ENCODE measurements around the gene STIP1. TPM values are rescaled to one million over a fixed set of nuclear protein-coding genes. Genes with fewer than 3 reads are reported as not detected.

Gene STIP1
- total RNA-seq, 1 experiment from 2014 or later: 297 TPM

- intact Hi-C loops (cut with micrococcal nuclease; ENCODE audit: unreplicated experiment): no loop called here
- Mint-ChIP-seq H3K36me3 (ENCODE audit: insufficient read depth, unreplicated experiment) (peaks cover 13% of the 10 kb centered on the region), H3K4me1 (ENCODE audit: low read depth, unreplicated experiment) (no peaks in the 10 kb centered on the region), H3K4me3 (ENCODE audit: unreplicated experiment) (no peak overlapping the region), H3K9me3 (ENCODE audit: unreplicated experiment) (no peaks in the 10 kb centered on the region), H3K27me3 (ENCODE audit: insufficient read depth, unreplicated experiment) (no peaks in the 10 kb centered on the region), H3K27ac (ENCODE audit: unreplicated experiment) (no peak overlapping the region)
- Histone ChIP-seq H3K27me3 (replicated peaks; ENCODE audit: control insufficient read depth, insufficient read depth, low read length) (no peaks in the 10 kb centered on the region), H3K36me3 (ENCODE audit: control insufficient read depth, insufficient read depth, low read length) (no peaks in the 10 kb centered on the region; the same call in 1 of the 2 replicates), H3K4me3 (ENCODE audit: low read depth, low read length) (no peak overlapping the region), H3K9me3 (no peaks in the 10 kb centered on the region), H3K4me1 (peaks cover 14% of the 10 kb centered on the region)
- POLR2A ChIA-PET: no interaction called here
- BruUV-seq (replicated peaks): no TSS peak
- CTCF ChIA-PET: interaction anchor here (0.6 to 1.1 kb wide), 2 partner anchors 18 to 37 kb away, joined by 3 to 8 read pairs; partner anchors contain the start of gene STIP1
- no peak for DNase-seq
- TF ChIP-seq CTCF (IDR thresholded peaks at IDR 0.05; ENCODE audit: insufficient read depth in 1 of 2, low read depth in 1 of 2, low read length in 1 of 2, severe bottlenecking in 1 of 2, unreplicated experiment in 1 of 2): no peak
Measured at GRCh38 chr11:64223001-64223651, 37.2 kb downstream of the STIP1 start.

- peak in 1 of 2 experiments; percentile 40 for DNase-seq
- Histone ChIP-seq H3K36me3 (ENCODE audit: control insufficient read depth, insufficient read depth, low read length) (no peaks in the 10 kb centered on the region; the same call in 1 of the 2 replicates), H3K27me3 (replicated peaks; ENCODE audit: control insufficient read depth, insufficient read depth, low read length) (no peaks in the 10 kb centered on the region), H3K4me1 (peaks cover 19% of the 10 kb centered on the region), H3K4me3 (ENCODE audit: low read depth, low read length) (no peak overlapping the region), H3K9me3 (no peaks in the 10 kb centered on the region)
- ChIA-PET POLR2A (no interaction called here), CTCF (interaction anchor here (1.1 kb wide), 1 partner anchor 39 kb away, joined by 3 read pairs; the partner anchor contains the start of gene STIP1)
- Mint-ChIP-seq H3K9me3 (ENCODE audit: unreplicated experiment) (no peaks in the 10 kb centered on the region), H3K27me3 (ENCODE audit: insufficient read depth, unreplicated experiment) (no peaks in the 10 kb centered on the region), H3K4me3 (ENCODE audit: unreplicated experiment) (peak overlapping the region; percentile 81), H3K36me3 (ENCODE audit: insufficient read depth, unreplicated experiment) (peaks cover 13% of the 10 kb centered on the region), H3K27ac (ENCODE audit: unreplicated experiment) (no peak overlapping the region), H3K4me1 (ENCODE audit: low read depth, unreplicated experiment) (no peaks in the 10 kb centered on the region)
- no peak for TF ChIP-seq CTCF (IDR thresholded peaks at IDR 0.05; ENCODE audit: insufficient read depth in 1 of 2, low read depth in 1 of 2, low read length in 1 of 2, severe bottlenecking in 1 of 2, unreplicated experiment in 1 of 2)
- BruUV-seq (replicated peaks): no TSS peak
- intact Hi-C loops (cut with micrococcal nuclease; ENCODE audit: unreplicated experiment): no loop called here
Measured at GRCh38 chr11:64224151-64224890, 38.4 kb downstream of the STIP1 start.

- BruUV-seq (replicated peaks): no TSS peak
- no peaks in the 10 kb centered on the region for H3K9me3 Mint-ChIP-seq (ENCODE audit: unreplicated experiment)
- POLR2A ChIA-PET: interaction anchor here (0.6 to 1.3 kb wide), 2 partner anchors 17 to 39 kb away, joined by 3 to 7 read pairs; partner anchors contain the start of gene STIP1
- H3K36me3 ChIP-seq (ENCODE audit: control insufficient read depth, insufficient read depth, low read length): no peaks in the 10 kb centered on the region; the same call in 1 of the 2 replicates
- no peaks in the 10 kb centered on the region for H3K4me1 Mint-ChIP-seq (ENCODE audit: low read depth, unreplicated experiment)
- H3K27ac Mint-ChIP-seq (ENCODE audit: unreplicated experiment): peak overlapping the region; percentile 39
- intact Hi-C loops (cut with micrococcal nuclease; ENCODE audit: unreplicated experiment): no loop called here
- DNase-seq: peak in 1 of 2 experiments; percentile 45
- peaks cover 25% of the 10 kb centered on the region for H3K4me1 ChIP-seq
- TF ChIP-seq CTCF (IDR thresholded peaks at IDR 0.05; ENCODE audit: insufficient read depth in 1 of 2, low read depth in 1 of 2, low read length in 1 of 2, severe bottlenecking in 1 of 2, unreplicated experiment in 1 of 2): no peak
- H3K4me3 ChIP-seq (ENCODE audit: low read depth, low read length): peak overlapping the region; percentile 99
- H3K36me3 Mint-ChIP-seq (ENCODE audit: insufficient read depth, unreplicated experiment): peaks cover 18% of the 10 kb centered on the region
- H3K4me3 Mint-ChIP-seq (ENCODE audit: unreplicated experiment): peak overlapping the region; percentile 81
- H3K27me3 ChIP-seq (replicated peaks; ENCODE audit: control insufficient read depth, insufficient read depth, low read length): no peaks in the 10 kb centered on the region
- H3K27me3 Mint-ChIP-seq (ENCODE audit: insufficient read depth, unreplicated experiment): no peaks in the 10 kb centered on the region
- CTCF ChIA-PET: no interaction called here
- H3K9me3 ChIP-seq: no peaks in the 10 kb centered on the region
Measured at GRCh38 chr11:64224891-64225607, 39.1 kb downstream of the STIP1 start.

Data from Caco-2 (cell line).